Ovary (tissue), 3 donors: ENCODE results near the gene CAPG.

Experiments
- EP300 ChIP-seq: sonication (generic); formaldehyde crosslinking; IDR thresholded peaks from one replicate; pipeline ENCODE4 v1.6.1; 2017; ENCODE audit warnings: antibody characterized with exemption
- TF ChIP-seq, protein P1 (sequence below), 3 donors: fragments of 450-650 bp in 2 of 3; fragments of 200-600 bp in 1 of 3; IDR thresholded peaks; one replicate each; pipeline versions ENCODE4 v1.5.1 to v1.8.0; 2016 to 2022; ENCODE audit warnings: antibody characterized with exemption in 3 of 3, mild to moderate bottlenecking in 1 of 3
- donor health status: DM: no; HTN: no; CAD: no.

DNA sequence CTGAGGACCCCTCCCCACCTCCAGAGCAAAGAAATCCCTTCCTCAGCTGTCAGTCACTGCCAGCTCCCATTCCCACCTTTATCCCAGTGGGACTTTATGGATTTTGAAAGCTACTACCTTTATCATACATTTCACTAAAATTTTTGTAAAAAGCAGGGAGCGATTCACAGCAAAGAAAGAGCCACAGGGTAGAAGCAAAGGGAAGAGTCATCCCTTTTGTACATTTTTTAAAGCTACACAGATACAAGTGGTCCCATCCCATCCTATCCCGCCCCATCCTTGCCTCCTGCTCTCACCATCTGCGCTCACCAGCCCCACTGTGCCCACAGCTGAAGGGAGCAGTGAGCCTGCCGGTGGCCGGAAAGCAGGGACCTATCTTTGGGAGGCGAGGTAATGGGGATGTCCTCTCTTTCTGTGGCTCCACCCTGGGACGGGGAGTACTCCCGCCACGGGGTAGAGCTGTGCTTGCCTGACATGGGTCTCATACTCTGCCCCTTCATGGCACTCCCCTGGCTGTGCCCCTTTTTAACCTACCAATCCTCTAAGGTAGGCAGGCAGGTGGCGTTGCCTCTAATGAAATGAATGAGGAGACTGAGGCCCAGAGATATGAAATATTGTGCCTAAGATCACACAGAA lies 21.5 kb upstream of the CAPG start:
- TF ChIP-seq, protein P1, sequence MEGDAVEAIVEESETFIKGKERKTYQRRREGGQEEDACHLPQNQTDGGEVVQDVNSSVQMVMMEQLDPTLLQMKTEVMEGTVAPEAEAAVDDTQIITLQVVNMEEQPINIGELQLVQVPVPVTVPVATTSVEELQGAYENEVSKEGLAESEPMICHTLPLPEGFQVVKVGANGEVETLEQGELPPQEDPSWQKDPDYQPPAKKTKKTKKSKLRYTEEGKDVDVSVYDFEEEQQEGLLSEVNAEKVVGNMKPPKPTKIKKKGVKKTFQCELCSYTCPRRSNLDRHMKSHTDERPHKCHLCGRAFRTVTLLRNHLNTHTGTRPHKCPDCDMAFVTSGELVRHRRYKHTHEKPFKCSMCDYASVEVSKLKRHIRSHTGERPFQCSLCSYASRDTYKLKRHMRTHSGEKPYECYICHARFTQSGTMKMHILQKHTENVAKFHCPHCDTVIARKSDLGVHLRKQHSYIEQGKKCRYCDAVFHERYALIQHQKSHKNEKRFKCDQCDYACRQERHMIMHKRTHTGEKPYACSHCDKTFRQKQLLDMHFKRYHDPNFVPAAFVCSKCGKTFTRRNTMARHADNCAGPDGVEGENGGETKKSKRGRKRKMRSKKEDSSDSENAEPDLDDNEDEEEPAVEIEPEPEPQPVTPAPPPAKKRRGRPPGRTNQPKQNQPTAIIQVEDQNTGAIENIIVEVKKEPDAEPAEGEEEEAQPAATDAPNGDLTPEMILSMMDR (IDR thresholded peaks at IDR 0.05) = no peak
- TF ChIP-seq EP300 = no peak
